HEK293 (cell line): ENCODE measurements around the gene LEUTX.
A peak's percentile ranks its signal among the peaks of the same experiment; 100 is the strongest.

Experiments used
- ELK4 ChIP-seq: IDR thresholded peaks from 2 replicates; pipeline ENCODE4 v1.6.1; 2011; ENCODE audit warnings: mild to moderate bottlenecking, low read depth, low read length, borderline replicate concordance
- FEZF1 ChIP-seq: fragments of 450-650 bp; formaldehyde crosslinking; IDR thresholded peaks from 2 replicates; pipeline ENCODE4 v1.5.1; 2016; ENCODE audit warnings: missing biosample characterization, missing genetic modification characterization
- IKZF3 ChIP-seq: fragments of 450-650 bp; IDR thresholded peaks from 2 replicates; pipeline ENCODE4 v1.5.0; 2018; ENCODE audit warnings: missing biosample characterization, mild to moderate bottlenecking, missing genetic modification characterization, moderate library complexity
- KLF1 ChIP-seq: fragments of 450-650 bp; formaldehyde crosslinking; IDR thresholded peaks from 2 replicates; pipeline ENCODE4 v1.5.1; 2016; ENCODE audit warnings: missing biosample characterization, missing genetic modification characterization
- KLF8 ChIP-seq: fragments of 450-650 bp; formaldehyde crosslinking; IDR thresholded peaks from 2 replicates; pipeline ENCODE4 v1.5.1; 2016; ENCODE audit warnings: missing biosample characterization, missing genetic modification characterization
- KLF9 ChIP-seq: fragments of 450-650 bp; formaldehyde crosslinking; IDR thresholded peaks from 2 replicates; pipeline ENCODE4 v1.5.1; 2016; ENCODE audit warnings: missing biosample characterization, missing genetic modification characterization, low read depth
- MZF1 ChIP-seq: fragments of 450-650 bp; formaldehyde crosslinking; IDR thresholded peaks from 2 replicates; pipeline ENCODE4 v1.5.1; 2017; ENCODE audit warnings: missing biosample characterization, missing genetic modification characterization, borderline replicate concordance
- SALL2 ChIP-seq: fragments of 450-650 bp; formaldehyde crosslinking; IDR thresholded peaks from 2 replicates; pipeline ENCODE4 v1.5.0; 2017; ENCODE audit warnings: missing biosample characterization, mild to moderate bottlenecking, missing genetic modification characterization, borderline replicate concordance
- SCRT2 ChIP-seq: fragments of 450-650 bp; formaldehyde crosslinking; IDR thresholded peaks from 2 replicates; pipeline ENCODE4 v1.5.1; 2016; ENCODE audit warnings: missing biosample characterization, missing genetic modification characterization
- ZBTB1 ChIP-seq: fragments of 450-650 bp; formaldehyde crosslinking; IDR thresholded peaks from 2 replicates; pipeline ENCODE4 v1.5.1; 2016; ENCODE audit warnings: missing biosample characterization, missing genetic modification characterization
- ZBTB10 ChIP-seq: fragments of 450-650 bp; formaldehyde crosslinking; IDR thresholded peaks from 2 replicates; pipeline ENCODE4 v1.5.1; 2016; ENCODE audit warnings: missing biosample characterization, missing genetic modification characterization
- ZBTB17 ChIP-seq: fragments of 450-650 bp; formaldehyde crosslinking; IDR thresholded peaks from 2 replicates; pipeline ENCODE4 v1.5.1; 2016; ENCODE audit warnings: missing biosample characterization, missing genetic modification characterization
- ZBTB7A ChIP-seq: fragments of 450-650 bp; formaldehyde crosslinking; IDR thresholded peaks from 2 replicates; pipeline ENCODE4 v1.5.1; 2016; ENCODE audit warnings: low read depth, missing biosample characterization, missing genetic modification characterization
- ZFP41 ChIP-seq: fragments of 450-650 bp; formaldehyde crosslinking; IDR thresholded peaks from 2 replicates; pipeline ENCODE4 v1.5.1; 2016; ENCODE audit warnings: missing biosample characterization, missing genetic modification characterization, borderline replicate concordance
- ZFP69B ChIP-seq: fragments of 450-650 bp; formaldehyde crosslinking; IDR thresholded peaks from 2 replicates; pipeline ENCODE4 v1.5.1; 2016; ENCODE audit warnings: missing biosample characterization, missing genetic modification characterization
- ZNF114 ChIP-seq: fragments of 450-650 bp; formaldehyde crosslinking; IDR thresholded peaks from 2 replicates; pipeline ENCODE4 v1.5.0; 2017; ENCODE audit warnings: missing biosample characterization, missing genetic modification characterization
- ZNF121 ChIP-seq: fragments of 450-650 bp; formaldehyde crosslinking; IDR thresholded peaks from 2 replicates; pipeline ENCODE4 v1.5.1; 2016; ENCODE audit warnings: missing biosample characterization, missing genetic modification characterization
- ZNF24 ChIP-seq: fragments of 450-650 bp; formaldehyde crosslinking; IDR thresholded peaks from 2 replicates; pipeline ENCODE4 v1.5.1; 2016; ENCODE audit warnings: missing biosample characterization, missing genetic modification characterization
- ZNF37A ChIP-seq: fragments of 450-650 bp; IDR thresholded peaks from 2 replicates; pipeline ENCODE4 v1.5.1; 2018; ENCODE audit warnings: missing biosample characterization, missing genetic modification characterization
- ZNF391 ChIP-seq: fragments of 450-650 bp; formaldehyde crosslinking; IDR thresholded peaks from 2 replicates; pipeline ENCODE4 v1.5.1; 2016; ENCODE audit warnings: low read depth, missing biosample characterization, missing genetic modification characterization, borderline replicate concordance
- ZNF548 ChIP-seq: fragments of 450-650 bp; formaldehyde crosslinking; IDR thresholded peaks from 2 replicates; pipeline ENCODE4 v1.5.1; 2016; ENCODE audit warnings: missing biosample characterization, missing genetic modification characterization
- ZNF596 ChIP-seq: fragments of 450-650 bp; IDR thresholded peaks from 2 replicates; pipeline ENCODE4 v1.5.0; 2018; ENCODE audit warnings: missing biosample characterization, mild to moderate bottlenecking, missing genetic modification characterization, moderate library complexity
- ZNF600 ChIP-seq: fragments of 450-650 bp; formaldehyde crosslinking; IDR thresholded peaks from 2 replicates; pipeline ENCODE4 v1.5.1; 2016; ENCODE audit warnings: missing biosample characterization, missing genetic modification characterization
- ZSCAN23 ChIP-seq: fragments of 450-650 bp; formaldehyde crosslinking; IDR thresholded peaks from 2 replicates; pipeline ENCODE4 v1.5.1; 2016; ENCODE audit warnings: missing biosample characterization, missing genetic modification characterization
- ZSCAN4 ChIP-seq: fragments of 450-650 bp; formaldehyde crosslinking; IDR thresholded peaks from 2 replicates; pipeline ENCODE4 v1.5.1; 2017; ENCODE audit warnings: missing biosample characterization, missing genetic modification characterization
- TF ChIP-seq, protein P1 (sequence below): fragments of 450-650 bp; IDR thresholded peaks from 2 replicates; pipeline ENCODE4 v1.5.1; 2018; ENCODE audit warnings: missing biosample characterization, missing genetic modification characterization
- TF ChIP-seq, protein P2 (sequence below): fragments of 450-650 bp; formaldehyde crosslinking; IDR thresholded peaks from 2 replicates; pipeline ENCODE4 v1.5.1; 2017; ENCODE audit warnings: missing biosample characterization, missing genetic modification characterization
- TF ChIP-seq, protein P3 (sequence below): fragments of 450-650 bp; formaldehyde crosslinking; IDR thresholded peaks from 2 replicates; pipeline ENCODE4 v1.5.1; 2016; ENCODE audit warnings: missing biosample characterization, missing genetic modification characterization

The LEUTX gene

DNA sequence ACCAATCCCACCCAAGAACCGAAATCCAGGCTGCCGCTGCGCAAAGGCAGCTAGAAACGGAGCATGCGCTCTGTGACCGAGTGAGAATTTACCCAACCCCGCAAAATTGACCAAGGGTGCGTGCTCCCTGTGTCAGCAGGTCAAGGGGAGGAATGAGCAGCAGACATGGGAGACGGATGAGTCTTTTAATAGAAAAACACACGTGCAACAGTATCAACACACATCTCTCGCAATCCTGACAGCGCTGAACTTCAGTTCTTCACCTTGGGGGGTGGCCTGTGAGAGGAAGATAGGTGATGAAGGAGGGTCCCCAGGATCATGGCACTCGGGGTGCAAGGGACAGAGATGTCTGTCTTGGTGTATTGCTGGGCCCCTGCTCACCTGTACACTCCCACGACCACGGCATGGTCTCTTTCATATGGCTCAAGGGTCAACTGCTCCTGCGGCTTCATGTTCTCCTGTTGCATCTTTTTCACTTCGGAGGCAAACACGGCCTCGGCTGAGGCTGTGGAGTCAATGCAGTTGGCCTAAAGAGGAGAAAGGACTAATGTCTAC lies 55.7 kb downstream of the LEUTX start (continued):
- TF ChIP-seq, protein P1, sequence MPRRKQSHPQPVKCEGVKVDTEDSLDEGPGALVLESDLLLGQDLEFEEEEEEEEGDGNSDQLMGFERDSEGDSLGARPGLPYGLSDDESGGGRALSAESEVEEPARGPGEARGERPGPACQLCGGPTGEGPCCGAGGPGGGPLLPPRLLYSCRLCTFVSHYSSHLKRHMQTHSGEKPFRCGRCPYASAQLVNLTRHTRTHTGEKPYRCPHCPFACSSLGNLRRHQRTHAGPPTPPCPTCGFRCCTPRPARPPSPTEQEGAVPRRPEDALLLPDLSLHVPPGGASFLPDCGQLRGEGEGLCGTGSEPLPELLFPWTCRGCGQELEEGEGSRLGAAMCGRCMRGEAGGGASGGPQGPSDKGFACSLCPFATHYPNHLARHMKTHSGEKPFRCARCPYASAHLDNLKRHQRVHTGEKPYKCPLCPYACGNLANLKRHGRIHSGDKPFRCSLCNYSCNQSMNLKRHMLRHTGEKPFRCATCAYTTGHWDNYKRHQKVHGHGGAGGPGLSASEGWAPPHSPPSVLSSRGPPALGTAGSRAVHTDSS, result peak; percentile 77
- TF ChIP-seq ZNF121, result no peak
- peak; percentile 60; the same call in 1 of the 2 replicates for TF ChIP-seq FEZF1 (tag by site-specific recombination)
- no peak for TF ChIP-seq ELK4
- TF ChIP-seq ZSCAN23 (tag by site-specific recombination), result no peak
- TF ChIP-seq ZNF24, result peak; percentile 91
- no peak for TF ChIP-seq KLF9
- TF ChIP-seq ZNF114, result no peak
- TF ChIP-seq, protein P2, sequence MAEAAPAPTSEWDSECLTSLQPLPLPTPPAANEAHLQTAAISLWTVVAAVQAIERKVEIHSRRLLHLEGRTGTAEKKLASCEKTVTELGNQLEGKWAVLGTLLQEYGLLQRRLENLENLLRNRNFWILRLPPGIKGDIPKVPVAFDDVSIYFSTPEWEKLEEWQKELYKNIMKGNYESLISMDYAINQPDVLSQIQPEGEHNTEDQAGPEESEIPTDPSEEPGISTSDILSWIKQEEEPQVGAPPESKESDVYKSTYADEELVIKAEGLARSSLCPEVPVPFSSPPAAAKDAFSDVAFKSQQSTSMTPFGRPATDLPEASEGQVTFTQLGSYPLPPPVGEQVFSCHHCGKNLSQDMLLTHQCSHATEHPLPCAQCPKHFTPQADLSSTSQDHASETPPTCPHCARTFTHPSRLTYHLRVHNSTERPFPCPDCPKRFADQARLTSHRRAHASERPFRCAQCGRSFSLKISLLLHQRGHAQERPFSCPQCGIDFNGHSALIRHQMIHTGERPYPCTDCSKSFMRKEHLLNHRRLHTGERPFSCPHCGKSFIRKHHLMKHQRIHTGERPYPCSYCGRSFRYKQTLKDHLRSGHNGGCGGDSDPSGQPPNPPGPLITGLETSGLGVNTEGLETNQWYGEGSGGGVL (tag by site-specific recombination), result no peak
- TF ChIP-seq ZBTB10, result peak; percentile 13; the same call in 1 of the 2 replicates
- TF ChIP-seq ZNF596 (tag by site-specific recombination), result no peak
- no peak for TF ChIP-seq IKZF3 (tag by site-specific recombination)
- no peak for TF ChIP-seq ZBTB7A
- TF ChIP-seq ZFP41 (tag by site-specific recombination), result no peak
- no peak for TF ChIP-seq KLF8
- TF ChIP-seq MZF1, result no peak
- TF ChIP-seq SALL2 (tag by site-specific recombination), result no peak
- TF ChIP-seq ZNF548 (tag by site-specific recombination), result no peak
- no peak for TF ChIP-seq ZBTB1 (tag by site-specific recombination)
- TF ChIP-seq ZFP69B (tag by site-specific recombination), result no peak
- TF ChIP-seq ZNF391 (tag by site-specific recombination), result no peak
- TF ChIP-seq ZNF600 (tag by site-specific recombination), result no peak
- TF ChIP-seq KLF1 (tag by site-specific recombination), result no peak
- peak; percentile 96 for TF ChIP-seq SCRT2
- TF ChIP-seq ZNF37A (tag by site-specific recombination), result no peak
- TF ChIP-seq ZSCAN4 (tag by site-specific recombination), result no peak
- TF ChIP-seq, protein P3, sequence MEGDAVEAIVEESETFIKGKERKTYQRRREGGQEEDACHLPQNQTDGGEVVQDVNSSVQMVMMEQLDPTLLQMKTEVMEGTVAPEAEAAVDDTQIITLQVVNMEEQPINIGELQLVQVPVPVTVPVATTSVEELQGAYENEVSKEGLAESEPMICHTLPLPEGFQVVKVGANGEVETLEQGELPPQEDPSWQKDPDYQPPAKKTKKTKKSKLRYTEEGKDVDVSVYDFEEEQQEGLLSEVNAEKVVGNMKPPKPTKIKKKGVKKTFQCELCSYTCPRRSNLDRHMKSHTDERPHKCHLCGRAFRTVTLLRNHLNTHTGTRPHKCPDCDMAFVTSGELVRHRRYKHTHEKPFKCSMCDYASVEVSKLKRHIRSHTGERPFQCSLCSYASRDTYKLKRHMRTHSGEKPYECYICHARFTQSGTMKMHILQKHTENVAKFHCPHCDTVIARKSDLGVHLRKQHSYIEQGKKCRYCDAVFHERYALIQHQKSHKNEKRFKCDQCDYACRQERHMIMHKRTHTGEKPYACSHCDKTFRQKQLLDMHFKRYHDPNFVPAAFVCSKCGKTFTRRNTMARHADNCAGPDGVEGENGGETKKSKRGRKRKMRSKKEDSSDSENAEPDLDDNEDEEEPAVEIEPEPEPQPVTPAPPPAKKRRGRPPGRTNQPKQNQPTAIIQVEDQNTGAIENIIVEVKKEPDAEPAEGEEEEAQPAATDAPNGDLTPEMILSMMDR (tag by site-specific recombination), result no peak
- 0 out of 2 replicates have a peak, but pooled peaks have one; percentile 22 for TF ChIP-seq ZBTB17 (tag by site-specific recombination)
